ENCODE measurements around the gene HOXC6. TPM values are rescaled to one million over a fixed set of nuclear protein-coding genes. Genes with fewer than 3 reads are reported as not detected.

HOXC6 gene
- total and polyA plus RNA-seq, 2 of the 13 experiments (the other 11 are each of a cell fraction or from before 2014, with no cell fraction given), result not detected

GRCh38 chr12:54060975-54061778 is 32.9 kb downstream of the HOXC6 start (continued):
- no peak for TF ChIP-seq ZMYM3 (CRISPR knock-in tag; IDR thresholded peaks at IDR 0.05)
- no peak for TF ChIP-seq DRAP1 (CRISPR knock-in tag; IDR thresholded peaks at IDR 0.05)
- no peak for TF ChIP-seq CREB1 (IDR thresholded peaks at IDR 0.05)
- no peak for TF ChIP-seq CREB1 (CRISPR knock-in tag; IDR thresholded peaks at IDR 0.05)
- no peak for TF ChIP-seq EHMT2 (IDR thresholded peaks at IDR 0.05; ENCODE audit: borderline replicate concordance, low read depth, low read length)
- TF ChIP-seq PTBP1 (IDR thresholded peaks at IDR 0.05; ENCODE audit: low read depth, low read length, poor library complexity, severe bottlenecking), result no peak
- no peak for TF ChIP-seq ZNF484 (CRISPR knock-in tag; IDR thresholded peaks at IDR 0.05; ENCODE audit: borderline replicate concordance, low read depth)

- ATAC-seq (no peak), FAIRE-seq (no peak), DNase-seq (ENCODE audit: low spot score) (no peak)
- Histone ChIP-seq H3K27ac (ENCODE audit: extremely low read length, insufficient read depth, low read length) (no peak overlapping the region), H3K4me3 (replicated peaks in 1 of 3; ENCODE audit: insufficient read depth in 1 of 3, low read depth in 2 of 3, low read length in 3 of 3) (no peak overlapping the region), H4K20me1 (ENCODE audit: insufficient read depth, low read length) (no peaks in the 10 kb centered on the region), H3K4me1 (ENCODE audit: insufficient read depth, low read length) (no peaks in the 10 kb centered on the region), H3K79me2 (ENCODE audit: insufficient read depth, low read length) (no peaks in the 10 kb centered on the region), H3K9me3 (ENCODE audit: low read length) (no peaks in the 10 kb centered on the region), H3K36me3 (replicated peaks in 1 of 2; ENCODE audit: control insufficient read depth in 1 of 2, insufficient read depth in 2 of 2, low read length in 2 of 2) (no peaks in the 10 kb centered on the region), H2AFZ (ENCODE audit: low read length) (no peak overlapping the region), H3K27me3 (ENCODE audit: control insufficient read depth in 1 of 2, insufficient read depth in 2 of 2, low read length in 2 of 2) (0 out of 5 replicates have a peak, but pooled peaks cover 0 to 4% of the 10 kb centered on the region in 2 experiments), H3K4me2 (ENCODE audit: low read depth, low read length) (no peak overlapping the region), H3K9ac (ENCODE audit: insufficient read depth, low read depth, low read length) (no peak overlapping the region)
- TF ChIP-seq DRAP1 (CRISPR knock-in tag; IDR thresholded peaks at IDR 0.05) (no peak), ZNF121 (CRISPR knock-in tag; IDR thresholded peaks at IDR 0.05) (no peak), FOXJ3 (CRISPR knock-in tag; IDR thresholded peaks at IDR 0.05; ENCODE audit: borderline replicate concordance) (no peak), ZNF260 (CRISPR knock-in tag; IDR thresholded peaks at IDR 0.05; ENCODE audit: borderline replicate concordance, low read depth) (no peak), ZNF274 (CRISPR knock-in tag; IDR thresholded peaks at IDR 0.05) (no peak), ATF4 (CRISPR knock-in tag; IDR thresholded peaks at IDR 0.05) (no peak), ZNF3 (CRISPR knock-in tag; IDR thresholded peaks at IDR 0.05) (no peak), ZNF563 (CRISPR knock-in tag; IDR thresholded peaks at IDR 0.05) (no peak), KAT7 (CRISPR knock-in tag; IDR thresholded peaks at IDR 0.05; ENCODE audit: borderline replicate concordance) (no peak), HMGXB3 (CRISPR knock-in tag; IDR thresholded peaks at IDR 0.05; ENCODE audit: borderline replicate concordance) (no peak), ESRRA (CRISPR knock-in tag; IDR thresholded peaks at IDR 0.05; ENCODE audit: low read depth) (no peak), NFRKB (IDR thresholded peaks at IDR 0.05) (no peak)
- POLR2A ChIA-PET, result no interaction called here
- BruUV-seq (replicated peaks), result no TSS peak
- in situ Hi-C loops (cut with HindIII; ENCODE audit: extremely low pct_ligation_motif_present, low pct_unique_long_range_greater_than_20kb), result no loop called here
- CTCF ChIA-PET (ENCODE audit: low intra/inter-chr PET ratio, low total read pairs), result no interaction called here
- intact Hi-C loops (cut with micrococcal nuclease; ENCODE audit: unreplicated experiment), result no loop called here
Observed at GRCh38 chr12:54065677-54066076, 37.4 kb downstream of the HOXC6 start.

All from HepG2 (cell line).